Stimulated activated CD8-positive, alpha-beta memory T cell treated with anti-CD3 and anti-CD28 coated beads, Interleukin-12 subunit alpha, Interleukin-12 subunit beta, amount 100 ng/mL, for 1 hour (primary cell): ENCODE data around the gene RNFT2.

ENCODE experiments used
- DNase-seq: peaks from one replicate; pipeline ENCODE4 v3.0.0-alpha.2; 2020; ENCODE audit warnings: low read depth

The RNFT2 gene

GRCh38 chr12:116835484-116835883 lies 97.4 kb downstream of the RNFT2 start:
- DNase-seq: no peak

GRCh38 chr12:116837097-116837496 lies 99.0 kb downstream of the RNFT2 start:
- DNase-seq: no peak

- no peak for DNase-seq
These were observed 100.2 kb downstream of the RNFT2 start for GRCh38 chr12:116838365-116838764.

GRCh38 chr12:116839287-116839830 lies 101.2 kb downstream of the RNFT2 start:
- DNase-seq: no peak

GRCh38 chr12:116843085-116843484 lies 105.0 kb downstream of the RNFT2 start:
- no peak for DNase-seq

- DNase-seq: no peak
These were observed 111.1 kb downstream of the RNFT2 start for GRCh38 chr12:116849216-116849615.

- DNase-seq: no peak
These were observed 114.2 kb downstream of the RNFT2 start for GRCh38 chr12:116852303-116852702.

GRCh38 chr12:116853507-116853906 lies 115.4 kb downstream of the RNFT2 start:
- no peak for DNase-seq

GRCh38 chr12:116855744-116856470 lies 117.8 kb downstream of the RNFT2 start:
- no peak for DNase-seq

- DNase-seq: no peak
These were observed 118.6 kb downstream of the RNFT2 start for GRCh38 chr12:116856729-116857128.

- DNase-seq: no peak
These were observed 121.0 kb downstream of the RNFT2 start for GRCh38 chr12:116859079-116859478.

- DNase-seq: no peak
These were observed 122.1 kb downstream of the RNFT2 start for GRCh38 chr12:116860263-116860662.

GRCh38 chr12:116861320-116861719 lies 123.2 kb downstream of the RNFT2 start:
- no peak for DNase-seq

GRCh38 chr12:116862167-116862566 lies 124.1 kb downstream of the RNFT2 start:
- DNase-seq: no peak

GRCh38 chr12:116863275-116863767 lies 125.2 kb downstream of the RNFT2 start:
- no peak for DNase-seq

GRCh38 chr12:116864371-116865160 lies 126.5 kb downstream of the RNFT2 start:
- DNase-seq: no peak

GRCh38 chr12:116867523-116867922 lies 129.4 kb downstream of the RNFT2 start:
- no peak for DNase-seq

- no peak for DNase-seq
These were observed 132.2 kb downstream of the RNFT2 start for GRCh38 chr12:116870306-116870705.

- DNase-seq: no peak
These were observed 136.3 kb downstream of the RNFT2 start for GRCh38 chr12:116874324-116874995.

- no peak for DNase-seq
These were observed 138.2 kb downstream of the RNFT2 start for GRCh38 chr12:116876151-116876869.

- DNase-seq: no peak
These were observed 140.7 kb downstream of the RNFT2 start for GRCh38 chr12:116878567-116879508.
